ENCODE measurements around the gene AEBP1. TPM values are rescaled to one million over a fixed set of nuclear protein-coding genes. Genes with fewer than 3 reads are reported as not detected.

The AEBP1 gene
- total RNA-seq, 1 donor, result 168 TPM

DNA sequence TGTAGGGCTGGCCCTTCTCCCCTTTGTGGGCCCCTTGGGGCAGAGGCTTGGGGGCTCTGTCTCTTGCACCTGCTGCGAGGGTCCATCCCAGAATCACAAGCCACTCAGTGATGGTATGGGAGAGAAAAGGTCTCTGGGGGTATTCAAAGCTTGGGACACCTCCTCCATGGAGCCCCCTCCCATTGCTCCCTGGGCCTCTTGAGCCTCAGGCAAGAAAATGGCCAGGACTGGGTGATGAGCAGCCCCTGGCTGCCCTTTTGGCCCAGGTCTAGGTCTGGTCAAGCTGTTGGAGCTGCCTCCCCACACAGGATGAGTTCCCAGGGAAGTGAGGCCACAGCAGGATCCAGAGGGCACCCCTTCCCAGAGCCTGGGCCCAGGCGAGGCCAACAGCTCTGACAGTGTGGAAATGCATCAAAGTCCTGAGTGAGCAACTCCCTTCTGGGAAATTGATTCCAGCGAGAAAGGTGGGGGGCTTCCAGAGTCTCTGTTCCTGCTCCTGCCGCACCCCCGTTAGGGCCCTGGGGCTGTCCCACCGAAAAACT is 40.4 kb downstream of the AEBP1 start:
- no peak for DNase-seq (ENCODE audit: low read depth)
- TF ChIP-seq CTCF (IDR thresholded peaks at IDR 0.05; ENCODE audit: insufficient read depth, low read length), result no peak
- H3K4me3 ChIP-seq (ENCODE audit: low read depth, low read length), result no peak overlapping the region

- TF ChIP-seq CTCF (IDR thresholded peaks at IDR 0.05; ENCODE audit: insufficient read depth, low read length), result no peak
- DNase-seq (ENCODE audit: low read depth), result no peak
- H3K4me3 ChIP-seq (ENCODE audit: low read depth, low read length), result no peak overlapping the region
Observed at GRCh38 chr7:44144968-44145478, 40.9 kb downstream of the AEBP1 start.

DNA sequence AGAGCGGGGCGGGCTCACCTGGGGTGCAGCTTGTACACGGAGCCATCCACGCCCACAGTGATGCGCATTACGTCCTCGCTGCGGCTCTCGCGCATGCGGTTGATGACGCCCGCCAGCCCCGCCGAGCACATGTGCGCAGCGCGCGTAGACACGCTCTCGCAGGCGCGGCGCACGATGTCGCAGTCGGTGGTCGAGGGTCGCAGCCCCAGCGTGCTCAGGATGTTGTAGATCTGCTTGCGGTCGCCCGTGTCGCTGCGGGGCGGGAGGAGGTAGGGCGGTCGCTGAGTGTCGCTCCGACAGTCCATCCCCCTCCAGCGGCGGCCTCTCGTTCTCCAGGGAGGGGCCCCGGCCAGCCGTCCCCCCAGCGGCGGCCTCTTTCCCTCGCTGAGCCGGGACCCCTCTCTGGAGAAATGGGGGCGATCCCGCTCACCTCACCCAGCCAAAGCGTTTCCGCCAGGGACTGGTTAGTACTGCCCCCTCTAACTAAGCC is 41.4 kb downstream of the AEBP1 start:
- no peak for DNase-seq (ENCODE audit: low read depth)
- H3K4me3 ChIP-seq (ENCODE audit: low read depth, low read length), result peak overlapping the region; percentile 56
- TF ChIP-seq CTCF (IDR thresholded peaks at IDR 0.05; ENCODE audit: insufficient read depth, low read length), result no peak

GRCh38 chr7:44145969-44146911 is 42.1 kb downstream of the AEBP1 start:
- peak; percentile 17 for DNase-seq (ENCODE audit: low read depth)
- H3K4me3 ChIP-seq (ENCODE audit: low read depth, low read length), result peak overlapping the region; percentile 56
- TF ChIP-seq CTCF (IDR thresholded peaks at IDR 0.05; ENCODE audit: insufficient read depth, low read length), result no peak

DNA sequence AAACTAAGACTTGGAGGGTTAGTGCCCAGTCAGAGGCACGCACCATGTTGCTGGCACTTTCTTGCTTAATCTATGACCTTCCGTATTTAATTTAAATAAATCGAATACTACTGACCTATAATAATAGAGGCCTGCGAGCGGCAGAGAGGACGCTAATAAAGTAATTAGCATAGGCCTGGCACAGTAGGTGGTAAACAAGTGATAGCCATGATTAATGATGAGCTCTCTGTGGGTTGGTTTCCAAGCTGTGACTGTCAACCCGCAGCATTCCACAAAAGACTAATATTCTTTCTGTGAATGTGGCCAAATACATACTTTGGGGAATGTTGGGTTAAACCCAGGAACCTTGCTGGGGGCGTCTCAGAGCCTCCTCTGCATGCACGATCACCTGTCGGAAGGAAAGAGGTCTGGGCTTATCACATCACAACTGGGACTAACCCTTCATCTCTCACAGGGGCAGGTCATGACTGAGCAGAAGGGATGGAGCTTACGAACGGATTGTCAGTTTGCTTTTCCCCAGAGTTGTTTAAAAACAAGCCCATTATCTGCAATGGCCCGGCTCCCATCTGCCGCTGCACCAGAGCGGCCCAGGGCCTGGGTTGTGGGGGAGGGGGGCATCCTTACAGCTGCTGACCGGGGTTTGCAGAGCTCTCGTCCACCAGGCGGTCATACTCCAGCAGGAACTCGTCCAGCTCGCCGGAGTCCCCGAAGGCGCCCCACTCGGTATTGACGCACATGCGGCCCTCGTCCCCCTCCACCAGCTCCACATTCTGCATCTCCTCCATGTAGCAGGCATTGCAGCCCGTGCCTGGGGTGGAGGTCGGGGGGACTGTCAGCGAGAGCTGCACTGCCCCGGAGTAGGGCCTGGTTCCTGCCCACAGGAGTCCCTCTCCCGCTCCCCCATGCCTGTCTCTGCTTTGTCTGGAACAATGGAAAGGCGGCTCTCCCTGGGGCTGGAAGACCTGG is 43.2 kb downstream of the AEBP1 start:
- TF ChIP-seq CTCF (IDR thresholded peaks at IDR 0.05; ENCODE audit: insufficient read depth, low read length), result no peak
- DNase-seq (ENCODE audit: low read depth), result no peak
- no peak overlapping the region for H3K4me3 ChIP-seq (ENCODE audit: low read depth, low read length)

DNA sequence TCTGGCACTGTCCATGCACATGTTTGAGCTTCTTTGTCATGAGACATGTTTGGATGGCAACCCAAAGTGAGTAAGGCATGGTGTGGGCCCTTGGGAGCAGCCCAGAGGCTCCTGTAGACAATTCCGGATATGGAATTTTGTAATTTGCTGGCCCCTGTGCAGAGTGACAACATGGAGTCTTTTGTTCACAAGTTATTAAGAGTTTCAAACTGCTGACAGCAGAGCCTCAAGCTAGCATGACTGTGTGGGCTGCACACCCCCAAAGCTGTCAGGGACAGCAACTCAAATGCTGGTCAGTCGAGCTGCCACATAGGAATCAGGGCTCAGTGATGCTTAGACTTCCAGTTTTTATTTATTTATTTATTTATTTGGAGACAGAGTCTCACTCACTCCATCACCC is 44.0 kb downstream of the AEBP1 start:
- TF ChIP-seq CTCF (IDR thresholded peaks at IDR 0.05; ENCODE audit: insufficient read depth, low read length), result no peak
- peak; percentile 7 for DNase-seq (ENCODE audit: low read depth)
- no peak overlapping the region for H3K4me3 ChIP-seq (ENCODE audit: low read depth, low read length)
